Calu3 (cell line): Measurements from ENCODE around the gene PPP3CA. TPM values are rescaled to one million over a fixed set of nuclear protein-coding genes. Genes with fewer than 3 reads are reported as not detected.
"Not testable (repeated sequence)": the region's sequence is repeated elsewhere in the genome, so short reads cannot be mapped to it uniquely, and the experiment has no call there.

Experiments
- BruUV-seq: library from RNA; stranded (reverse); fragments of 400-500 nt; replicated peaks from 2 replicates; lab custom pipeline; 2021; lab: Mats Ljungman, UMichigan
- CTCF ChIA-PET: fragments of 300-600 bp; sonication (Branson Sonifier 250); formaldehyde crosslinking; loops from one replicate; lab custom pipeline; 2022; ENCODE audit warnings: antibody characterized with exemption; lab: Charles Lee
- DNase-seq: peaks from one replicate; pipeline ENCODE4 v3.0.0; 2022
- H3K27ac Mint-ChIP-seq: one replicate; pipeline ENCODE4 v1.8.0; 2022; ENCODE audit warnings: mixed read lengths; ENCODE audit not compliant: unreplicated experiment
- H3K27me3 Mint-ChIP-seq: one replicate; pipeline ENCODE4 v1.8.0; 2022; ENCODE audit warnings: mixed read lengths; ENCODE audit not compliant: unreplicated experiment
- H3K36me3 Mint-ChIP-seq: one replicate; pipeline ENCODE4 v1.8.0; 2022; ENCODE audit warnings: mild to moderate bottlenecking, moderate library complexity, mixed read lengths; ENCODE audit not compliant: insufficient read depth, unreplicated experiment
- H3K4me1 Mint-ChIP-seq: one replicate; pipeline ENCODE4 v1.8.0; 2022; ENCODE audit warnings: mild to moderate bottlenecking, low read depth, mixed read lengths; ENCODE audit not compliant: unreplicated experiment
- H3K4me3 Mint-ChIP-seq: one replicate; pipeline ENCODE4 v1.8.0; 2022; ENCODE audit warnings: mild to moderate bottlenecking, low read depth, moderate library complexity, mixed read lengths; ENCODE audit not compliant: unreplicated experiment
- H3K9me3 Mint-ChIP-seq: one replicate; pipeline ENCODE4 v1.8.0; 2022; ENCODE audit warnings: low read depth, mixed read lengths; ENCODE audit not compliant: unreplicated experiment
- intact Hi-C: fragments of 100-400 bp; cut with micrococcal nuclease; formaldehyde crosslinking; loops from one replicate; pipeline ENCODE4 v1.10.0; 2022; ENCODE audit not compliant: unreplicated experiment
- total RNA-seq: library from RNA; stranded (reverse); gene quantifications from 2 replicates; pipeline ENCODE4 v1.2.3, GENCODE V29; 2022
- TF ChIP-seq, protein P1 (sequence below): fragments of 200-600 bp; IDR thresholded peaks from one replicate; pipeline ENCODE4 v1.8.0; 2022; ENCODE audit warnings: antibody characterized with exemption; ENCODE audit not compliant: unreplicated experiment

Gene PPP3CA
- total RNA-seq, 1 experiment from 2014 or later: 33.7 TPM

DNA sequence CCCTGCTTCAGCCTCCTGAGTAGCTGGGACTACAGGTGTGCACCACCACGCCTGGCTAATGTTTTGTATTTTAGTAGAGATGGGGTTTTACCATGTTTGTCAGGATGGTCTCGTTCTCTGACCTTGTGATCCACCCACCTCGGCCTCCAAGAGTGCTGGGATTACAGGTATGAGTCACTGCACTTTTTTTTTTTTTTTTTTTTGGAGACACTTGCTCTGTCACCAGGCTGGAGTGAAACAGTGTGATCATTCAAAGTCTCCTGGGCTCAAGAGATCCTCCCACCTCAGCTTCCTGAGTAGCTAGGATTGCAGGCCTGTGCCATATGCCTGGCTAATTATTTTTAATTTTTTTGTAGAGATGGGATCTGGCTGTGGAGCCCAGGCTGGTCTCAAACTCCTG, 338.8 kb downstream of the PPP3CA start:
- H3K4me3 Mint-ChIP-seq: no peak overlapping the region
- BruUV-seq: no TSS peak
- no peak overlapping the region for H3K27ac Mint-ChIP-seq
- H3K36me3 Mint-ChIP-seq: no peaks in the 10 kb centered on the region
- H3K9me3 Mint-ChIP-seq: no peaks in the 10 kb centered on the region
- intact Hi-C loops: no loop called here
- H3K27me3 Mint-ChIP-seq: no peaks in the 10 kb centered on the region
- TF ChIP-seq, protein P1, sequence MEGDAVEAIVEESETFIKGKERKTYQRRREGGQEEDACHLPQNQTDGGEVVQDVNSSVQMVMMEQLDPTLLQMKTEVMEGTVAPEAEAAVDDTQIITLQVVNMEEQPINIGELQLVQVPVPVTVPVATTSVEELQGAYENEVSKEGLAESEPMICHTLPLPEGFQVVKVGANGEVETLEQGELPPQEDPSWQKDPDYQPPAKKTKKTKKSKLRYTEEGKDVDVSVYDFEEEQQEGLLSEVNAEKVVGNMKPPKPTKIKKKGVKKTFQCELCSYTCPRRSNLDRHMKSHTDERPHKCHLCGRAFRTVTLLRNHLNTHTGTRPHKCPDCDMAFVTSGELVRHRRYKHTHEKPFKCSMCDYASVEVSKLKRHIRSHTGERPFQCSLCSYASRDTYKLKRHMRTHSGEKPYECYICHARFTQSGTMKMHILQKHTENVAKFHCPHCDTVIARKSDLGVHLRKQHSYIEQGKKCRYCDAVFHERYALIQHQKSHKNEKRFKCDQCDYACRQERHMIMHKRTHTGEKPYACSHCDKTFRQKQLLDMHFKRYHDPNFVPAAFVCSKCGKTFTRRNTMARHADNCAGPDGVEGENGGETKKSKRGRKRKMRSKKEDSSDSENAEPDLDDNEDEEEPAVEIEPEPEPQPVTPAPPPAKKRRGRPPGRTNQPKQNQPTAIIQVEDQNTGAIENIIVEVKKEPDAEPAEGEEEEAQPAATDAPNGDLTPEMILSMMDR: no peak
- no peak for DNase-seq
- CTCF ChIA-PET: interaction anchor here (0.7 kb wide), 2 partner anchors 299 to 347 kb away, joined by 3 to 4 read pairs; no protein-coding TSS in a partner anchor
- H3K4me1 Mint-ChIP-seq: peaks cover 21% of the 10 kb centered on the region

DNA sequence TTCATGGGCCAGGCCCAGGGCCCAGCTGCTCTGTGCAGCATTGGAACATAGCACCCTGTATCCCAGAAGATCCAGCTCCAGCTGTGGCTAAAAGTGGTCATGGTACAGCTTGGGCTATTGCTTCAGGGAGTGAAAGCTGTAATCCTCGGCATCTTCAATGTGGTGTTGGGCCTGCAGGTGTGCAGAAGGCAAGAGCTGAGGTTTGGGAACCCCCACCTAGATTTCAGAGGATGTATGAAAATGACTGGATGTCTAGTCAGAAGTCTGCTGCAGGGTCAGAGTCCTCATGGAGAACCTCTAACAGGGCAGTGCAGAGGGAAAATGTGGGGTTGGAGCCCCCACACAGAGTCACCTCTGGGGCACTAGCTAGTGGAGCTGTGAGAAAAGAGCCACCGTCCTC, 341.7 kb downstream of the PPP3CA start:
- intact Hi-C loops: no loop called here
- H3K27ac Mint-ChIP-seq: no peak overlapping the region
- CTCF ChIA-PET: no interaction called here
- no peaks in the 10 kb centered on the region for H3K36me3 Mint-ChIP-seq
- TF ChIP-seq, protein P1: no peak
- DNase-seq: no peak
- no TSS peak for BruUV-seq
- H3K4me1 Mint-ChIP-seq: peaks cover 7% of the 10 kb centered on the region
- H3K27me3 Mint-ChIP-seq: no peaks in the 10 kb centered on the region
- H3K9me3 Mint-ChIP-seq: no peaks in the 10 kb centered on the region
- H3K4me3 Mint-ChIP-seq: no peak overlapping the region

DNA sequence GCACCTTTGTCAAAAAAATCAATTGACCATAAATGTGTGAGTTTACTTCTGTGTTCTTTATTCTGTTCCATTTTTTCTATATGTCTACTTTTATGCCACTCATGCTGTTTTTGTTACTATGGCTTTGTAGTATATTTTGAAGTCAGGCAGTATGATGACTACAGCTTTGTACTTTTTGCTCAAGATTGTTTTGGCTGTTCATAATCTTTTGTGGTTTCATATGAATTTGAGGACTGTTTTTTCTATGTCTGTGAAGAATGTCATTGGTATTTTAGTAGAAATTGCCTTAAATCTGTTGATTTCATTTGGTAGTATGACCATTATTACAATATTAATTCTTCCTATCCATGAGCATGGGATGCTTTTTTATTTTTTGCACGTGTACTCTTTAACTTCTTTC, 346.8 kb downstream of the PPP3CA start:
- intact Hi-C loops: no loop called here
- Mint-ChIP-seq H3K4me3 (no peak overlapping the region), H3K36me3 (no peaks in the 10 kb centered on the region), H3K9me3 (no peaks in the 10 kb centered on the region), H3K4me1 (no peaks in the 10 kb centered on the region), H3K27me3 (no peaks in the 10 kb centered on the region), H3K27ac (no peak overlapping the region)
- CTCF ChIA-PET: no interaction called here
- TF ChIP-seq, protein P1: no peak
- BruUV-seq: no TSS peak
- no peak for DNase-seq

DNA sequence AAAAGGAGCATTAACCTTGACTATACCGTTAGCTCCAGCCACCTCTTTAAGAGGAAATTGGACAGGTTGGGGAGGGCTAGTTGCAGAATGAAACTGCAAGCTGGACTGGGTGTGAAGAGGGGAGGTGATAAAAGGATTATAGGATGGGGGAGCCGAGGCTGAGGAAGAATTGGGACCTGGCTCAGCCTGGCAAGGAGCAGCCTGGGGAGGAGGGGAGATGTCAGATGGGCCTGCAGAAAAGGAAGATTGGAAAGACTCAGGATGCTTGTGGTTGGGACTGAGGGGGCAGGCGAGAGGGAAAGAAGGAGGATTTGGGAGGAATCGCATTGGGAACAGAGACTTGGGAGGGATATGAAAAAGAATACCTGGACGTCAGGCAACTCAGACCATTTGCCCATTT, 351.7 kb downstream of the PPP3CA start:
- H3K4me1 Mint-ChIP-seq: no peaks in the 10 kb centered on the region
- intact Hi-C loops: no loop called here
- no TSS peak for BruUV-seq

DNA sequence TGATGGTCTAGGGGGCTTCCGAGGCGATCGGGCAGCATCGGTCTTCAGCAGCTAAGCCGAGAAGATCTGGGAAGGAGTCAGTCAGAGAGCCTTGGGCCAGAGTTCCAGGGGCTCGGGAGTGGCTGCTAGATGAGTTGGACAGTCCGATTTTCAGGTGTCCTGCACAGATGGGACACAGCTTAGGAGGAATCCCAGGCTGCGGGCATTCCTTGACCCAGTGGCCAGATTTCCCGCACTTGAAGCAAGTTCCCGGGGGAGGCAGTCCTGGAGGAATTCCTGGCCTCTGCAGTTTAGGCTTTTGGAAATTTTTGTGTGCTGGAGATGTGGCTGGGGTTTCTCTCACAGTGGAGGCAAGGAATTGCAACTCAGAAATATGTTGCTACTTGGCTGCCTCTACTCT, 352.3 kb downstream of the PPP3CA start:
- H3K27me3 Mint-ChIP-seq, DNase-seq, H3K27ac Mint-ChIP-seq, H3K4me1 Mint-ChIP-seq, BruUV-seq, intact Hi-C loops, H3K4me3 Mint-ChIP-seq, H3K36me3 Mint-ChIP-seq, CTCF ChIA-PET, H3K9me3 Mint-ChIP-seq: not testable (repeated sequence)

More for the DNA sequence above, 351.7 kb downstream of the PPP3CA start:
- H3K27ac Mint-ChIP-seq: no peak overlapping the region
- no peaks in the 10 kb centered on the region for H3K27me3 Mint-ChIP-seq
- H3K4me3 Mint-ChIP-seq: no peak overlapping the region
- H3K36me3 Mint-ChIP-seq: no peaks in the 10 kb centered on the region
- H3K9me3 Mint-ChIP-seq: no peaks in the 10 kb centered on the region
- no peak for DNase-seq
- TF ChIP-seq, protein P1: no peak
- CTCF ChIA-PET: no interaction called here

DNA sequence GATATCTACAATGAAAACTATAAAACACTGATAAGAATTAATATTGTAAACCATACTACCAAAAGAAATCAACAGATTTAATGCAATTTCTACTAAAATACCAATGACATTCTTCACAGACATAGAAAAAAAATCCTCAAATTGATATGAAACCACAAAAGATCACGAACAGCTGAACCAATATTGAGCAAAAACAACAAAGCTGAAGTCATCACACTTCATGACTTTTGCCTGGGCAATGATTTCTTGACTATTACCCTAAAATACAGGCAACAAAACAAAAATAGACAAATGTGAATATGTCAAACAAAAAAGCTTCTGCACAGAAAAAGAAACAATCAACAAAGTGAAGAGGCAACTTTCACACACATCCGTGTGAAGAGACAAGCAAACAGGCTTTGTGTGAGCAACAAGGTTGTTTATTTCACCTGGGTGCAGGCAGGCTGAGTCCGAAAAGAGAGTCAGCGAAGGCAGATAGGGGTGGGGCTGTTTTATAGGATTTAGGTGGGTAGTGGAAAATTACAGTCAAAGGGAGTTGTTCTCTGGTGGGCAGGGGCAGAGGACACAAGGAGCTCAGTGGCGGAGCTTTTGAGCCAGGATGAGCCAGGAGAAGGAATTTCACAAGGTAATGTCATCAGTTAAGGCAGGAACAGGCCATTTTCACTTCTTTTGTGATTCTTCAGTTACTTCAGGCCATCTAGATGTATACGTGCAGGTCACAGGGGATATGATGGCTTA, 355.8 kb downstream of the PPP3CA start:
- BruUV-seq, H3K27me3 Mint-ChIP-seq, H3K4me1 Mint-ChIP-seq, CTCF ChIA-PET, H3K27ac Mint-ChIP-seq, DNase-seq, H3K36me3 Mint-ChIP-seq, H3K9me3 Mint-ChIP-seq, intact Hi-C loops, H3K4me3 Mint-ChIP-seq: not testable (repeated sequence)
